GM23248 (cell line): Measurements from ENCODE around the gene IFT88.

ENCODE experiments used
- EZH2 ChIP-seq: fragments of 200-600 bp; sonication (generic); IDR thresholded peaks from 2 replicates; pipeline ENCODE4 v1.6.1; 2018; ENCODE audit warnings: antibody characterized with exemption, mild to moderate bottlenecking; ENCODE audit not compliant: insufficient read depth, poor library complexity, severe bottlenecking
- EZH2phosphoT487 ChIP-seq: fragments of 200-600 bp; sonication (generic); IDR thresholded peaks from 2 replicates; pipeline ENCODE4 v1.6.1; 2018; ENCODE audit warnings: antibody characterized with exemption, moderate library complexity, mild to moderate bottlenecking, low read depth; ENCODE audit not compliant: insufficient read depth

- TF ChIP-seq EZH2: no peak
- TF ChIP-seq EZH2phosphoT487: no peak
Observed at GRCh38 chr13:20671789-20672188, 104.8 kb downstream of the IFT88 start.
